Uterus (tissue), 2 donors: Measurements from ENCODE around the gene MND1.

ENCODE experiments used
- POLR2A ChIP-seq, 2 donors: fragments of 450-650 bp; IDR thresholded peaks; one replicate each; pipeline ENCODE4 v1.6.1; 2016; ENCODE audit warnings: antibody characterized with exemption in 2 of 2, mild to moderate bottlenecking in 1 of 2, moderate library complexity in 1 of 2
- TF ChIP-seq, protein P1 (sequence below), 4 experiments: fragments of 200-600 bp in 2 of 4; fragments of 450-650 bp in 2 of 4; sonication (generic) in 2 of 4; IDR thresholded peaks; one replicate each; pipeline ENCODE4 v1.5.1; 2016 to 2019; ENCODE audit warnings: antibody characterized with exemption in 4 of 4, mild to moderate bottlenecking in 2 of 4, moderate library complexity in 1 of 4

DNA sequence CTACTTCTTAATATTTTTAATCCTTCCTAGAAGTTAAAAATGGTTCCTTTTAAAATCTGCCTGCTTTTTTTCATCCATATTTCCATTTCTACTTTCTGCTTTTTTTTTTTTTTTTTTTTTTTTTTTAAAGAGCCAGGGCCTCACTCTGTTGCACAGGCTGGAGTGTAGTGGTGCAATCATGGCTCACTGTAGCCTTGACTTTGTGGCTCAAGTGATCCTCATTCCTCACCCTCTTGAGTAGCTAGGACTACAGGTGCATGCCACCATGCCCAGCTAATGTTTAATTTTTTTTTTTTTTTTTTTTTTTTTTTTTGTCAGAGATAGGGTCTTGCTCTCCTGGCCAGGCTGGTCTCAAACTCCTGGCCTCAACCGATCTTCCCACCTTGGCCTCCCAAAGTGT is 39.7 kb downstream of the MND1 start:
- TF ChIP-seq, protein P1, sequence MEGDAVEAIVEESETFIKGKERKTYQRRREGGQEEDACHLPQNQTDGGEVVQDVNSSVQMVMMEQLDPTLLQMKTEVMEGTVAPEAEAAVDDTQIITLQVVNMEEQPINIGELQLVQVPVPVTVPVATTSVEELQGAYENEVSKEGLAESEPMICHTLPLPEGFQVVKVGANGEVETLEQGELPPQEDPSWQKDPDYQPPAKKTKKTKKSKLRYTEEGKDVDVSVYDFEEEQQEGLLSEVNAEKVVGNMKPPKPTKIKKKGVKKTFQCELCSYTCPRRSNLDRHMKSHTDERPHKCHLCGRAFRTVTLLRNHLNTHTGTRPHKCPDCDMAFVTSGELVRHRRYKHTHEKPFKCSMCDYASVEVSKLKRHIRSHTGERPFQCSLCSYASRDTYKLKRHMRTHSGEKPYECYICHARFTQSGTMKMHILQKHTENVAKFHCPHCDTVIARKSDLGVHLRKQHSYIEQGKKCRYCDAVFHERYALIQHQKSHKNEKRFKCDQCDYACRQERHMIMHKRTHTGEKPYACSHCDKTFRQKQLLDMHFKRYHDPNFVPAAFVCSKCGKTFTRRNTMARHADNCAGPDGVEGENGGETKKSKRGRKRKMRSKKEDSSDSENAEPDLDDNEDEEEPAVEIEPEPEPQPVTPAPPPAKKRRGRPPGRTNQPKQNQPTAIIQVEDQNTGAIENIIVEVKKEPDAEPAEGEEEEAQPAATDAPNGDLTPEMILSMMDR (IDR thresholded peaks at IDR 0.05): no peak
- TF ChIP-seq POLR2A (IDR thresholded peaks at IDR 0.05): no peak
